NB4 (cell line): Measurements from ENCODE around the gene CTIF.

ENCODE experiments used
- DNase-seq: peaks from one replicate; pipeline ENCODE4 v3.0.0; 2010; ENCODE audit warnings: low read depth
- H3K4me3 ChIP-seq: one replicate; pipeline ENCODE4 v1.5.1; 2011; ENCODE audit warnings: mild to moderate bottlenecking, low read depth, low read length, moderate library complexity
- CTCF ChIP-seq: IDR thresholded peaks from one replicate; pipeline ENCODE4 v1.5.1; 2012; ENCODE audit warnings: low read depth, low read length
- MYC ChIP-seq: IDR thresholded peaks from 2 replicates; pipeline ENCODE4 v1.6.1; 2011; ENCODE audit warnings: low read depth, low read length
- POLR2A ChIP-seq: IDR thresholded peaks from 2 replicates; pipeline ENCODE4 v1.6.1; 2011; ENCODE audit warnings: mild to moderate bottlenecking; ENCODE audit not compliant: insufficient read length; ENCODE audit errors: extremely low read depth
- TF ChIP-seq, protein P1 (sequence below): IDR thresholded peaks from 2 replicates; pipeline ENCODE4 v1.6.1; 2011; ENCODE audit warnings: low read depth, low read length

Gene CTIF

GRCh38 chr18:48780201-48780912 lies 241.5 kb downstream of the CTIF start:
- TF ChIP-seq CTCF (no peak), MYC (no peak), POLR2A (no peak)
- TF ChIP-seq, protein P1, sequence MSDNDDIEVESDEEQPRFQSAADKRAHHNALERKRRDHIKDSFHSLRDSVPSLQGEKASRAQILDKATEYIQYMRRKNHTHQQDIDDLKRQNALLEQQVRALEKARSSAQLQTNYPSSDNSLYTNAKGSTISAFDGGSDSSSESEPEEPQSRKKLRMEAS, result no peak
- H3K4me3 ChIP-seq, result no peak overlapping the region
- DNase-seq, result no peak

DNA sequence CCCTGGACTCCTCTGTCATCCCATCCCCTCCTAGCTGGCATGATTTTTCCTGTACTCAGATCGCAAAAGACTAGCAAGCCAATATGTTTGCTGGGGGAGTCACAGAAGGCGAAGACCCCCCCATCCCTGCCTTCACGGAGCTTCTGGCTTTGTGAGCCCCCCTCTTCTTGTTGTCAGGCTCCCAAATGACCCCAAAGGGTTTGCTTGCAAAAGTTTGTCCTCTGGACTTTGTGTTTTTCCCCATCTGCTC lies 242.0 kb downstream of the CTIF start:
- no peak for TF ChIP-seq MYC
- TF ChIP-seq POLR2A, result no peak
- TF ChIP-seq CTCF, result no peak
- TF ChIP-seq, protein P1, result no peak
- DNase-seq, result no peak
- no peak overlapping the region for H3K4me3 ChIP-seq

GRCh38 chr18:48781163-48781987 lies 242.5 kb downstream of the CTIF start:
- no peak overlapping the region for H3K4me3 ChIP-seq
- TF ChIP-seq CTCF, result no peak
- TF ChIP-seq POLR2A, result no peak
- DNase-seq, result no peak

DNA sequence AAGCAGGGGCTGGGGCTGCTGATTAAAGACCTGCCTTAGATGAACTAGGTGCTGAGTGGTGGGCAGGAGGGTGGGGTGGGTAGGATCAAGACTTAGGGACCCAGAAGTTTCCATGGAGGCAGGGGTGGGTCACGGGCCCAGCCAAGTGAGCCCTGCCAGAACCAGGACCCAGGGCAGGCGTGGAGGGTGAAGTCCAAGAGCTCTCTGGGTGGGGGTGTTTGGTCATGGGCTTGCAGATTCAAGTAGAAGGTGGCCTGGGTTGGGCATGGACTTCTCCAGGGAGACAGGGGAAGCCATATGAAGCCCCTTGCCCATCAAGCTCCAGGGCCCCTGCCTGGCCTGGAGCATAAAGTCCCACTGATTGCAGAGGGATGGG lies 243.1 kb downstream of the CTIF start:
- no peak for DNase-seq

DNA sequence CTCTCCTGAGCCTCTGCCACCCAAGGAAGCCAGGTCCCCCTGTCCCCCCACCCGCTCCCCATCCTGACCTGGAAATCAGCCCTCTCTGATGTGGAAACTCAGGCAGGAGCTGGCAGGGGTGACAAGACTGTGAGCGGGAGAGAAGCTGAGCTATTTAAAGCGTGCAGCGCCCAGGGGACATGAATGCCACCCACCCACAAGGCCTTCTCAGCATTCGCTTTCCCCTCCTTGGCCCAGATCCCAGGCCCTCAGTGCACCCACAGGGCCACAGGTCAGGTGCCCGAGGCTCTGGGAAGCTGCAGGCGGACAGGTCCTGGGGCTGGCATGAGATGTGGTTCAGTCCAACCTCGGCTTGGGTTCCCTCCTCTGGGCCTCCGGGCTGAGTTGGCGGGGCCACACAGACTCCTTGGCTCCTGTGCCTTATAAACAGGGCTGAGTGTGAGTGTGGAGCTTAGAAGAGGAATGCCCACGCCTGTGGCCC lies 243.6 kb downstream of the CTIF start:
- TF ChIP-seq MYC (no peak), CTCF (no peak), POLR2A (no peak)
- TF ChIP-seq, protein P1, result no peak
- no peak overlapping the region for H3K4me3 ChIP-seq
- no peak for DNase-seq

More for the DNA sequence above, 243.1 kb downstream of the CTIF start:
- TF ChIP-seq POLR2A (no peak), CTCF (no peak)
- TF ChIP-seq, protein P1, result no peak
- H3K4me3 ChIP-seq, result no peak overlapping the region
